ENCODE measurements around the gene OR5K4. TPM values are rescaled to one million over a fixed set of nuclear protein-coding genes. Genes with fewer than 3 reads are reported as not detected.
"Not testable (repeated sequence)": the region's sequence is repeated elsewhere in the genome, so short reads cannot be mapped to it uniquely, and the experiment has no call there.

Gene OR5K4
- polyA plus RNA-seq, 1 donor from 2014 or later = not detected

DNA sequence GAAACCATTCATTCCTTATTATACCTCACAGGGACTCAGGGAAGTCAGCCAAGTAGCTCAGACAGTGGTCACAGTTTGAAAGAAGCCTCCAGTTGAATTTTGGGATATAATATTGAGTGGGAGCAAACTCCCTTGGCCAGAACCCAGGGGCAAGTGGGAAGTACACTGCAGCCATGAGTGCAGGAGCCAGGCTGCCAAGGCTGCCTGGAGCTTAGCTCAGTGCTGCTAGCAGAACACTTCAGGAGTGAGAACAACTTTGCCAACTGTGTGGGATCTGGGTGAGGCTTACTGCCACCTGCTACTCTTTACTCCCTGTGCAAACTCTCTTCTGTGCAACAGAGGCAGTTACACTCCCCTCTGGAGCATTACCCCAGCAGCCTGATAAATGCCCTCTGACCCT lies 41.4 kb downstream of the OR5K4 start:
- Histone ChIP-seq H3K27me3 (ENCODE audit: insufficient read depth, low read depth, low read length) (no peaks in the 10 kb centered on the region), H2AFZ (ENCODE audit: low read depth, low read length) (no peak overlapping the region), H4K20me1 (ENCODE audit: insufficient read depth) (no peaks in the 10 kb centered on the region), H3F3A (ENCODE audit: insufficient read depth, low read length, poor library complexity, severe bottlenecking) (no peaks in the 10 kb centered on the region), H3K9me2 (ENCODE audit: insufficient read depth, low read length) (no peaks in the 10 kb centered on the region), H3K79me2 (replicated peaks; ENCODE audit: insufficient read depth, low read length) (no peaks in the 10 kb centered on the region), H3K9me3 (ENCODE audit: low read length) (no peaks in the 10 kb centered on the region), H3K4me2 (ENCODE audit: low read length) (no peak overlapping the region), H3K27ac (ENCODE audit: low read length) (no peak overlapping the region), H3K4me3 (ENCODE audit: low read length) (no peak overlapping the region), H3K9ac (ENCODE audit: low read length) (no peak overlapping the region), H3K36me3 (ENCODE audit: insufficient read depth, low read length) (no peaks in the 10 kb centered on the region)
- TF ChIP-seq RAD21 (conservative IDR thresholded peaks at IDR 0.05) (no peak), EP300 (conservative IDR thresholded peaks at IDR 0.05; ENCODE audit: poor library complexity, severe bottlenecking) (no peak), TAF1 (IDR thresholded peaks at IDR 0.05; ENCODE audit: low read depth) (no peak), POLR2AphosphoS5 (IDR thresholded peaks at IDR 0.05) (no peak), EZH2 (IDR thresholded peaks at IDR 0.05; ENCODE audit: borderline replicate concordance, insufficient read depth, low read length, poor library complexity, severe bottlenecking) (no peak), SMC3 (conservative IDR thresholded peaks at IDR 0.05; ENCODE audit: poor library complexity) (no peak), MXI1 (conservative IDR thresholded peaks at IDR 0.05; ENCODE audit: poor library complexity, severe bottlenecking) (no peak), CTCF (IDR thresholded peaks at IDR 0.05; ENCODE audit: poor library complexity, severe bottlenecking) (no peak)
- TF ChIP-seq, protein P1, sequence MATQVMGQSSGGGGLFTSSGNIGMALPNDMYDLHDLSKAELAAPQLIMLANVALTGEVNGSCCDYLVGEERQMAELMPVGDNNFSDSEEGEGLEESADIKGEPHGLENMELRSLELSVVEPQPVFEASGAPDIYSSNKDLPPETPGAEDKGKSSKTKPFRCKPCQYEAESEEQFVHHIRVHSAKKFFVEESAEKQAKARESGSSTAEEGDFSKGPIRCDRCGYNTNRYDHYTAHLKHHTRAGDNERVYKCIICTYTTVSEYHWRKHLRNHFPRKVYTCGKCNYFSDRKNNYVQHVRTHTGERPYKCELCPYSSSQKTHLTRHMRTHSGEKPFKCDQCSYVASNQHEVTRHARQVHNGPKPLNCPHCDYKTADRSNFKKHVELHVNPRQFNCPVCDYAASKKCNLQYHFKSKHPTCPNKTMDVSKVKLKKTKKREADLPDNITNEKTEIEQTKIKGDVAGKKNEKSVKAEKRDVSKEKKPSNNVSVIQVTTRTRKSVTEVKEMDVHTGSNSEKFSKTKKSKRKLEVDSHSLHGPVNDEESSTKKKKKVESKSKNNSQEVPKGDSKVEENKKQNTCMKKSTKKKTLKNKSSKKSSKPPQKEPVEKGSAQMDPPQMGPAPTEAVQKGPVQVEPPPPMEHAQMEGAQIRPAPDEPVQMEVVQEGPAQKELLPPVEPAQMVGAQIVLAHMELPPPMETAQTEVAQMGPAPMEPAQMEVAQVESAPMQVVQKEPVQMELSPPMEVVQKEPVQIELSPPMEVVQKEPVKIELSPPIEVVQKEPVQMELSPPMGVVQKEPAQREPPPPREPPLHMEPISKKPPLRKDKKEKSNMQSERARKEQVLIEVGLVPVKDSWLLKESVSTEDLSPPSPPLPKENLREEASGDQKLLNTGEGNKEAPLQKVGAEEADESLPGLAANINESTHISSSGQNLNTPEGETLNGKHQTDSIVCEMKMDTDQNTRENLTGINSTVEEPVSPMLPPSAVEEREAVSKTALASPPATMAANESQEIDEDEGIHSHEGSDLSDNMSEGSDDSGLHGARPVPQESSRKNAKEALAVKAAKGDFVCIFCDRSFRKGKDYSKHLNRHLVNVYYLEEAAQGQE (IDR thresholded peaks at IDR 0.05; ENCODE audit: borderline replicate concordance) = no peak

DNA sequence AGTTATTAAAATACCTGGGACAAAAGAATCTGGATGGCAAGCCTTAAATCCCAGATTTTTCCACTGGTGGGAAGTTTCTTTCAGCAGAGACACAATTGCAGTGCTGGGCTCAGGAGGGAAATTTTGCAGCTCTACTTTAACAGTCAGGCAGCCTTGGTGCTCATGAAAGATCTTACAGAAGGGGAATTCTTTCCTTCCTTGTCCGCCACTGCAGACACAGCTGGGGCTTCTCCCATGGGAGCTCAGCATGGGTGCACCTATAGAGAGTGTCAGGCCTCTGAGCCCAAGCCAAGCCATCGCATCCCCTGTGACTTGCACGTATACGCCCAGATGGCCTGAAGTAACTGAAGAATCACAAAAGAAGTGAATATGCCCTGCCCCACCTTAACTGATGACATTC lies 42.8 kb downstream of the OR5K4 start:
- H2AFZ ChIP-seq (ENCODE audit: low read depth, low read length); H3K27ac ChIP-seq (ENCODE audit: low read length): not testable (repeated sequence)

GRCh38 chr3:98398513-98398912 lies 44.9 kb downstream of the OR5K4 start:
- Histone ChIP-seq H3K9me2 (ENCODE audit: insufficient read depth, low read length) (no peaks in the 10 kb centered on the region), H3K4me3 (ENCODE audit: low read length) (no peak overlapping the region), H4K20me1 (ENCODE audit: insufficient read depth) (no peaks in the 10 kb centered on the region), H3K4me2 (ENCODE audit: low read length) (no peak overlapping the region), H3K9me3 (ENCODE audit: low read length) (no peaks in the 10 kb centered on the region), H3K27me3 (ENCODE audit: insufficient read depth, low read depth, low read length) (no peaks in the 10 kb centered on the region), H3K27ac (ENCODE audit: low read length) (no peak overlapping the region), H2AFZ (ENCODE audit: low read depth, low read length) (no peak overlapping the region), H3K79me2 (replicated peaks; ENCODE audit: insufficient read depth, low read length) (no peaks in the 10 kb centered on the region), H3F3A (ENCODE audit: insufficient read depth, low read length, poor library complexity, severe bottlenecking) (no peaks in the 10 kb centered on the region), H3K9ac (ENCODE audit: low read length) (no peak overlapping the region), H3K36me3 (ENCODE audit: insufficient read depth, low read length) (no peaks in the 10 kb centered on the region)
- TF ChIP-seq EP300 (conservative IDR thresholded peaks at IDR 0.05; ENCODE audit: poor library complexity, severe bottlenecking) (no peak), MXI1 (conservative IDR thresholded peaks at IDR 0.05; ENCODE audit: poor library complexity, severe bottlenecking) (no peak), TAF1 (IDR thresholded peaks at IDR 0.05; ENCODE audit: low read depth) (no peak), CTCF (IDR thresholded peaks at IDR 0.05; ENCODE audit: poor library complexity, severe bottlenecking) (no peak), RAD21 (conservative IDR thresholded peaks at IDR 0.05) (no peak), SMC3 (conservative IDR thresholded peaks at IDR 0.05; ENCODE audit: poor library complexity) (no peak), EZH2 (IDR thresholded peaks at IDR 0.05; ENCODE audit: borderline replicate concordance, insufficient read depth, low read length, poor library complexity, severe bottlenecking) (no peak), POLR2AphosphoS5 (IDR thresholded peaks at IDR 0.05) (no peak)
- TF ChIP-seq, protein P1 (IDR thresholded peaks at IDR 0.05; ENCODE audit: borderline replicate concordance) = no peak

More for the DNA sequence above, 42.8 kb downstream of the OR5K4 start:
- not testable (repeated sequence) for H3K9me3 ChIP-seq (ENCODE audit: low read length); H3K27me3 ChIP-seq (ENCODE audit: insufficient read depth, low read depth, low read length); H4K20me1 ChIP-seq (ENCODE audit: insufficient read depth); H3K9ac ChIP-seq (ENCODE audit: low read length); H3K36me3 ChIP-seq (ENCODE audit: insufficient read depth, low read length); H3F3A ChIP-seq (ENCODE audit: insufficient read depth, low read length, poor library complexity, severe bottlenecking); H3K79me2 ChIP-seq (replicated peaks; ENCODE audit: insufficient read depth, low read length); H3K9me2 ChIP-seq (ENCODE audit: insufficient read depth, low read length); H3K4me2 ChIP-seq (ENCODE audit: low read length); H3K4me3 ChIP-seq (ENCODE audit: low read length)
